ENCODE data around the gene CAMK2D.

The CAMK2D gene

DNA sequence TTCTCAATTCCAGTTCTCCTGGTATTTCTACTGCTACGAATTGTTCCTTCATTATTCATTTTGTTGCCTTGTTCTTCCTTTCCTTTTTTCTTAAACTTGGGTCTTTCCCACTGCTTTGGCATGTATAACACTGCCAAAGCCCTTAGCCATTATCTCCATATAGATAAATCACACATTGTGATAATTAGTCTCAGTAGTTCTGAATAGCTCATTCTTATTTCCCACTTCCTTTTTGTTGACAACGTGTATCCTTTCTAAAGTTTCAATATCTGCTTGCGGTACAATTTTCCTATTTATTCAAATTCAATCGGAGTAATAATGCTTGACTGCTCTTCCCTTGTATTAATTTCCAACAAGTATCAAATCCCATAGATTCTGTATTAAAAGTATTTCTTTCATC, 14.5 kb upstream of the CAMK2D start:
- TF ChIP-seq, protein P1, sequence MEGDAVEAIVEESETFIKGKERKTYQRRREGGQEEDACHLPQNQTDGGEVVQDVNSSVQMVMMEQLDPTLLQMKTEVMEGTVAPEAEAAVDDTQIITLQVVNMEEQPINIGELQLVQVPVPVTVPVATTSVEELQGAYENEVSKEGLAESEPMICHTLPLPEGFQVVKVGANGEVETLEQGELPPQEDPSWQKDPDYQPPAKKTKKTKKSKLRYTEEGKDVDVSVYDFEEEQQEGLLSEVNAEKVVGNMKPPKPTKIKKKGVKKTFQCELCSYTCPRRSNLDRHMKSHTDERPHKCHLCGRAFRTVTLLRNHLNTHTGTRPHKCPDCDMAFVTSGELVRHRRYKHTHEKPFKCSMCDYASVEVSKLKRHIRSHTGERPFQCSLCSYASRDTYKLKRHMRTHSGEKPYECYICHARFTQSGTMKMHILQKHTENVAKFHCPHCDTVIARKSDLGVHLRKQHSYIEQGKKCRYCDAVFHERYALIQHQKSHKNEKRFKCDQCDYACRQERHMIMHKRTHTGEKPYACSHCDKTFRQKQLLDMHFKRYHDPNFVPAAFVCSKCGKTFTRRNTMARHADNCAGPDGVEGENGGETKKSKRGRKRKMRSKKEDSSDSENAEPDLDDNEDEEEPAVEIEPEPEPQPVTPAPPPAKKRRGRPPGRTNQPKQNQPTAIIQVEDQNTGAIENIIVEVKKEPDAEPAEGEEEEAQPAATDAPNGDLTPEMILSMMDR (conservative IDR thresholded peaks at IDR 0.05; ENCODE audit: low read depth, low read length) = no peak
- DNase-seq (ENCODE audit: low read depth) = no peak

GRCh38 chr4:113773756-113774155, 12.2 kb upstream of the CAMK2D start:
- TF ChIP-seq, protein P1 (conservative IDR thresholded peaks at IDR 0.05; ENCODE audit: low read depth, low read length) = no peak
- no peak overlapping the region for H3K4me3 ChIP-seq (ENCODE audit: low read length)
- DNase-seq (ENCODE audit: low read depth) = no peak

More for the DNA sequence above, 14.5 kb upstream of the CAMK2D start:
- H3K4me3 ChIP-seq (ENCODE audit: low read length) = no peak overlapping the region

DNA sequence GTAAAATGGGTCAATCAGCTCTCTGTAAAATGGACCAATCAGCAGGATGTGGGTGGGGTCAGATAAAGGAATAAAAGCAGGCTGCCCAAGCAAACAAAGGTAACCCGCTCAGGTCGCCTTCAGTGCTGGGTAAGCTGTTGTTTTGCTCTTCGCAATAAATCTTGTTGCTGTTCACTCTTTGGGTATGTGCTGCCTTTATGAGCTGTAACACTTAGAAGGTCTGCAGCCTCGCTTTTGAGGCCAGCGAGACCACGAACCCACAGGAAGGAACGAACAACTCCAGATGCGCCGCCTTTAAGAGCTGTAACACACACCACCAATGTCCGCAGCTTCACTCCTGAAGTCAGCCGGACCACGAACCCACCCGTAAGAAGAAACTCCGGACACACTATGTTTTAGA, 11.5 kb upstream of the CAMK2D start:
- TF ChIP-seq, protein P1 (conservative IDR thresholded peaks at IDR 0.05; ENCODE audit: low read depth, low read length) = no peak
- no peak overlapping the region for H3K4me3 ChIP-seq (ENCODE audit: low read length)
- no peak for DNase-seq (ENCODE audit: low read depth)

DNA sequence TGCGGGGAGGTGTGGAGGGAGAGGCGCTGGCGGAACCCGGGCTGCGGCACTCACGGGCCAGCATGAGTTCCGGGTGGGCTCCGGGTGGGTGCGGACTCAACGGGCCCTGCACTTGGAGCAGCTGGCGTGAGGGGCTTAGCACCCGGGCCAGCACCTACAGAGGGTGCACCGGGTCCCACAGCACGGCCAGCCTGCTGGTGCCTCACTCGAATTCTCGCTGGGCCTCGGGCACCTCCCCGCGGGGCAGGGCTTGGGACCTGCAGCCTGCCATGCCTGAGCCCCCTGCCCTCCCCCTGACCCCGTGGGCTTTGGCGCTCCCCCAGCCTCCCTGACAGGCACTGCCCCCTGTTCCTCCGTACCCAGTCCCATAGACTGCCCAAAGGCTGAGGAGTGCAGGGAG, 10.8 kb upstream of the CAMK2D start:
- H3K4me3 ChIP-seq (ENCODE audit: low read length) = no peak overlapping the region
- DNase-seq (ENCODE audit: low read depth) = no peak
- TF ChIP-seq, protein P1 (conservative IDR thresholded peaks at IDR 0.05; ENCODE audit: low read depth, low read length) = no peak

DNA sequence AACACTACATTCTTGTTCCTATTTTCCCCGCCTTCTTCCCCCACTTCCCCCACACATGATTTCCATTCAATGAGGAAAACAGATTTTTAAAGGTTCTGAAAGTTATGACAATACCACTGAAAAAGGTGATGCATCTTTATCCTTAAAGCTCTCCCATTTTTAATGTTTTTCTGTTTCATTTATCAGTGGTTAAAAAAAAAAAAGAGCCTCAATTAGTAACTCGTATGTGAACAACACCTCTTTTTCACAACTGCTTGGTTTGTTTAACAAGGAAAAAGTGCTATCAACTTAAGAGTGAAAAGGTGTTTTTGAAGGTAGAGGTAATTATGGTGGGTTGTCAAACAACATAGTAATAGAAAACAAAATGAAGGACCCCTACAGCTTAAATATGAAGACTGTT, 8.2 kb upstream of the CAMK2D start:
- DNase-seq (ENCODE audit: low read depth) = no peak
- H3K4me3 ChIP-seq (ENCODE audit: low read length) = no peak overlapping the region
- TF ChIP-seq, protein P1 (conservative IDR thresholded peaks at IDR 0.05; ENCODE audit: low read depth, low read length) = no peak

- TF ChIP-seq, protein P1 (conservative IDR thresholded peaks at IDR 0.05; ENCODE audit: low read depth, low read length) = no peak
Measured at GRCh38 chr4:113768952-113769351, 7.4 kb upstream of the CAMK2D start.

GRCh38 chr4:113766882-113767281, 5.3 kb upstream of the CAMK2D start:
- no peak overlapping the region for H3K4me3 ChIP-seq (ENCODE audit: low read length)
- no peak for DNase-seq (ENCODE audit: low read depth)
- TF ChIP-seq, protein P1 (conservative IDR thresholded peaks at IDR 0.05; ENCODE audit: low read depth, low read length) = no peak

More at GRCh38 chr4:113768952-113769351, 7.4 kb upstream of the CAMK2D start:
- H3K4me3 ChIP-seq (ENCODE audit: low read length) = no peak overlapping the region
- DNase-seq (ENCODE audit: low read depth) = no peak
